C4-2B (cell line): ENCODE results near the gene TRAF3IP1.
A peak's percentile ranks its signal among the peaks of the same experiment; 100 is the strongest.

Experiments
- H3K27ac ChIP-seq: fragments of 450-650 bp; 2 replicates; pipeline ENCODE4 v1.5.1; 2017
- CTCF ChIP-seq: fragments of 450-650 bp; conservative IDR thresholded peaks from 2 replicates; pipeline ENCODE4 v1.5.1; 2017; ENCODE audit warnings: mild to moderate bottlenecking
- ZFX ChIP-seq: fragments of 450-650 bp; IDR thresholded peaks from 2 replicates; pipeline ENCODE4 v1.6.1; 2017

The TRAF3IP1 gene

GRCh38 chr2:238424313-238424700 is 104.0 kb downstream of the TRAF3IP1 start:
- no peak overlapping the region for H3K27ac ChIP-seq
- TF ChIP-seq CTCF (no peak), ZFX (no peak)

- peak overlapping the region; percentile 94; the same call in 1 of the 2 replicates for H3K27ac ChIP-seq
- no peak for TF ChIP-seq CTCF
- TF ChIP-seq ZFX: no peak
Observed at GRCh38 chr2:238425505-238425978, 105.2 kb downstream of the TRAF3IP1 start.

GRCh38 chr2:238425979-238426567 is 105.8 kb downstream of the TRAF3IP1 start:
- peak overlapping the region; percentile 94 for H3K27ac ChIP-seq
- TF ChIP-seq ZFX (no peak), CTCF (no peak)

- peak within 1 kb of the TSS; percentile 94 for H3K27ac ChIP-seq
- peak; percentile 90 for TF ChIP-seq ZFX
- no peak for TF ChIP-seq CTCF
Observed at GRCh38 chr2:238426568-238427434, 106.5 kb downstream of the TRAF3IP1 start, which contains the start of gene ASB1. TSS of gene ASB1 (plus strand) at chr2:238426927. CDS start at chr2:238427071, 144 bp downstream.

GRCh38 chr2:238427435-238428162 is 107.3 kb downstream of the TRAF3IP1 start:
- TF ChIP-seq ZFX (no peak), CTCF (no peak)
- H3K27ac ChIP-seq: peak overlapping the region; percentile 94

DNA sequence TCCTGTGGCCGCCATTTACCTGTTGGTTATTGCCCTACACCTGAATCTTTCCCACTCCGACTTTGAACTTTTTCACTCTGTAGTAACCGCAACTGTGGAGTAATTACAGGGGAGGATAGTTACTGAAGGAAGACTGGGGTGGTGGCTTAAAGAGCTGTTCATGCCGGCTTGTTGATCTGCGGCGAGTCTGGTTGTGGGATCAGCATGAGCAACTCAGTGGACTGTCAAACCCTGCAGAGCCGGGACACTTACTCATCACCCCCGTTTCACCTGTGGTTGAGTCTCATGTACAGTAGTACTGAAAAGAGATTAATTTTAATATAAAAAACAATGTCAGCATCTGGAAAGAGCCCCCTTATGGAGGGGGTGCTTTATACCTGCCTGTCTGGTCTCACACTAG is 108.5 kb downstream of the TRAF3IP1 start:
- no peak for TF ChIP-seq CTCF
- no peak overlapping the region for H3K27ac ChIP-seq
